Measurements from ENCODE around the gene TBC1D22B. TPM values are rescaled to one million over a fixed set of nuclear protein-coding genes. Genes with fewer than 3 reads are reported as not detected.
"Not testable (repeated sequence)": the region's sequence is repeated elsewhere in the genome, so short reads cannot be mapped to it uniquely, and the experiment has no call there.

TBC1D22B gene
- total RNA-seq, 1 donor from 2014 or later: 6.9 TPM

DNA sequence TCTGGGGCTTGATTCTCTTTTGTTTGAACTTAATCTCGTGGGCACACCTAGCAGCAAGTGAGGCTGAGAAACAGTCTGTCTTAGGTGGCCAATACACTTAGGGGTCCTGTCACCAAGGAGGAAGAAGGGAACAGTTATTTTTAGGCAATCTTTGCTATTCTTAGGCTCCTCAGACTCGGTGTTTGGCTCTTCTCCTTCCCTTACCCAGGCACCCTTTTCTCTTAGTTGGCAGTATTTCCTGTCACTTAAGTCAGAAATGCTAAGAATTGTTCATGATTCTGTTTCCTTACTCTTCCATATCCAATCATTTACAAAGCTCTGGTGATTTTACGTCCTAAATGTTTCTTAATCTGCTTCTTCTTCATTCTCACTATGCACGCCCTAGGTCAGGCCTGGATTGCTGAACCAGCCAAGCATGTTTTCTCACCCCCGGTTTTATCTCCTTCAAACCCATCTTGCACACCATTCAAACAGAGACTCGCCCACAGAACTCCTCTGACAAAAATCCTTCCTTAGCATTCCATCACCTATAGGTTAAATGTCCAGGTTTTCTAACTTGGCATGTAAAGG lies 45.6 kb downstream of the TBC1D22B start:
- no peak for DNase-seq (ENCODE audit: low read depth, low spot score)

DNA sequence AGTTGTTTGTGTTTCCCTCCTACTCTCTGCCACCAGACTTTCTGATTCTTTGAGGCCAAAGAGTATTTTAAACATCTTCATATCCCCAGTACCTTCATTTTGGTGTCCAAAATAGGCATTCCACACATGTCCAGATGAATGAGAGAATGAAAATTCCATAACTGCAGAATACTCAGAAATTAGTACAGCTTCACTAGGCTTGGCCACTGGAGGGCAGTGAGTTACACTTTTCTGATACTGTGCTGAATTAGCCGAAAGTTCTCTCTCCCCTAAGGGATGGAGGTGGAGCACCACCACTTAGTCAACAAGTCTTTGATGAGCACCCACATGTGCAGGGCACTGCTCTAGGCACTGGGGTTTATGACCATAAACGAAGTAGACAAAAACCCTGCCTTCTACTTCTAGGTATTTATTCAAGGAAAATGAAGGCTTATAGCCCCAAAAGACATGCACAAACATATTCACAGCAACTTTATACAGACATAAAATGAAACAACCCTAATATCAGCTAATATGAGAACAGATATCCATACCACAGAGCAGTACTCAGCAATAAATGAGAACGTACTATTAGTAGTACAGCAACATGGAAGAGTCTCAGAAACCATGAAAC lies 46.4 kb downstream of the TBC1D22B start:
- no peak for DNase-seq (ENCODE audit: low read depth, low spot score)

DNA sequence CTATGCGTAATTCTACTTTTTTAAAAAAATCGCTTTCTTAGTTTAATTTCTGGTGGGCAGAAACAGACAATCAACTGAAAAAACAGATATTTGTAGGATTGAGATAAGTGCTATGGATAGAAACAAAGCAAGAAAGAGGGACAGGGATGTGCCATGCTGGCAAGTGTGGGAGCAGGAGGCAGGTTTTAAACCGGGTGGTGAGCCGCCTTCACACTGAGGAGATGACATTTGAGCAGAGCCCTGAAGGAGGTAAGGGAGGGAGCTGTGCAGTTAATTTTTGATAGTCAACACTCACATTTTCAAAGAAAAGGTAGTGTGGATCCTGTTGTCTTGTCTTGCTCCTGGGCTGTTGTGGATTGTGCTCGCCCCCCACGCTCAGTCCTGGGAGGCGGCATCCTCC lies 47.2 kb downstream of the TBC1D22B start:
- DNase-seq (ENCODE audit: low read depth, low spot score): no peak

DNA sequence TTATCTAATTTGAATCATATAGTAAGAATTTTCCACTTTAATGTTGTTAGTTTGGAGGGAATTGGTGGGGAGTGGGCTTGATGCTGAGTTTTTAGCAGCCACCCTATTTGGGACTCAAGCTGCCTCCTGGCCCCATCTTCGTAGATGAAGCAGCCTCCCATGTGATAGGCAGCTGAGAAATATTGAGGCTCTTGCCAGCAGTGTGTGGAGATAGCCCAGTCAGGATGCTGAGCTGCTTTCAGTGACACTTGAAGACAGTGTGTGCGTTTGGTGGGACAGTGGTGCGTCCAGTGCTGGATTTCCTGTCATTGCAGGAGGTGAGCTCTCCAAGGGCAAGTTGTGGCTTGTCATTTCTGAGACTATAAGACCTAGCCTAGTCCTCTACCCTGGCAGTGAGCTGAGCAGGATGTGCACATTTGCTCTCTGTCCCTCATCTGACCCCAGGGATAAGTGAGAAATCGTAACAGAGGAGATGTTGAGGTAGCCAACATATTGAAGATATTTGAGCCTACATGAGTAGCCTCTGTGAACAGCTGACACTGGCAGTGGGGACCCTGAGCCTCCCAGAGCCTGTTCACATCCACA lies 48.4 kb downstream of the TBC1D22B start:
- no peak for DNase-seq (ENCODE audit: low read depth, low spot score)

DNA sequence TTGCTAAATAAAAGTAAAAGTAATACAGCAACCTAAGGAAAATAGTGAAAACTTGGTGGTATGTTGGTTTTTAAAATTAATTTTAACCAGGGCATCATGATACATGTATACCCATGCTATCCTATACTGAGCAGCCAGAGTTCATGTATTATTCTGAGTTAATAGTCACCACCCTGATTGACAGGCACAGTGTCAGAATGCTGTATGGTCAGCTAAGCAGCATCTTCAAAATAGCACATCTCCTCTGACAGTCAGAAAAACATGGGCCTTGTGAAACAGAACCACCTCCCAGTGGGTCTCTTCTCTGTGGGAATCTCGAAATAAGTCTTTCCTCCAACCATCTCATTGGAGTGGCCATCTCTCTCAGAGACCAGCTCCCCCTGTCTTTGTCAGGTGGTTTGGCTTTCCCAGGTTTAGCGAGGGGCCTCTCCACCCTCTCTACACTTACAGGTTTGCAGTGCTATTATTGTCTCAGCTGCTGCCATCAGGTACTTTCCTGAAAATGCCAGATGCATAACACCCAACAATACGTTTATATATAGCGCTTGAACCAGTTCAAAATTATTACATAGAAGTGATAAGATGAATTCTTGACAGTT lies 49.2 kb downstream of the TBC1D22B start:
- no peak for DNase-seq (ENCODE audit: low read depth, low spot score)

DNA sequence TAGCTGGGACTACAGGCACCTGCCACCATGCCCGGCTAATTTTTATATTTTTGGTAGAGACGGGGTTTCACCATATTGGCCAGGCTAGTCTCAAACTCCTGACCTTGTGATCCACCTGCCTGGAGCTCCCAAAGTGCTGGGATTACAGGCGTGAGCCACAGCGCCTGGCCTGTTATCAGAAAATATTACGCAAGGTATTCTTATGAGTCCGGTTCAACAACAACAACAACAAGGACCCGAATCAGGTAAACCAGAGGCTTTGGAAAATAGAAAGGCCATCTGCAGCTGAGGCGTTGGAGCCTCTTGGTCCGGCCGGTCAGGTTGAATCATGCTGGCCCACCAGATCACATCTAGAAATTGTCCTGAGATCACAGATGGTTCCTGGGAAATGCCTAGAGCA lies 49.9 kb downstream of the TBC1D22B start:
- not testable (repeated sequence) for DNase-seq (ENCODE audit: low read depth, low spot score)

DNA sequence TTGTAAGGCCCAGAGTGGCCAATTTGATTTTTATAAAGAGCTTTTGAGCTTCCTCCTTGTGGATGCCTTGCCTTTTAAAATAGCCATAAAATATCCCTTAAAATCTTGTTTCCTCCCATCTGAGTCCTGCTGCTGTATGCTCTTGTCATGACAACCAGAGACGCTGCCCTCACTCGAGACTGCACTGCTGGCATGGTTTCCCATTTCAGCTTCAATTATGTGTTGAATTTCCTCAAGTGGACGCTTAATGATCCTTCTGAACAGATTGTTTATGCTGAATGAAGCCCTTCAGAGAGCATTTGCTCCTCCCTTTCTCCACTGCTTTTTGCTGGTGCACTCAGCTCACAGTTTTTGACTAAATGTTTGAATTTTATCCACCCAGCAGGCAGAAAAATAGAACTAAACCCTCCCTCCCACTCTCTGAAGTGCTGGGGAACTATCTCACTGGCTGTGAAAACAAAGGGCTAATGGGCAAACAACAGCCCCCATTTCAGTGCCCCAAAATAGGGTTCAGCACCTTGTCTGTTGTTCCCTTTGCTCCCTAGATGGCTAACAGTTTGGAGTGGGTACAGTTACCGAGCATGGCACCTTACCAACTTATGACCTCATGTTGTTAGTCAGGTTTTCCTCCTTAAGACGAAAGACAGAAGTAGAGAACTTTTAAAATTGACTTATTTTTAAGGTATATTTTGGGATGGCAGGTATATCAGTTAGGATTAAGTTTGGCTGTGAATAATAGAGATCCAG lies 50.7 kb downstream of the TBC1D22B start:
- DNase-seq (ENCODE audit: low read depth, low spot score): no peak

DNA sequence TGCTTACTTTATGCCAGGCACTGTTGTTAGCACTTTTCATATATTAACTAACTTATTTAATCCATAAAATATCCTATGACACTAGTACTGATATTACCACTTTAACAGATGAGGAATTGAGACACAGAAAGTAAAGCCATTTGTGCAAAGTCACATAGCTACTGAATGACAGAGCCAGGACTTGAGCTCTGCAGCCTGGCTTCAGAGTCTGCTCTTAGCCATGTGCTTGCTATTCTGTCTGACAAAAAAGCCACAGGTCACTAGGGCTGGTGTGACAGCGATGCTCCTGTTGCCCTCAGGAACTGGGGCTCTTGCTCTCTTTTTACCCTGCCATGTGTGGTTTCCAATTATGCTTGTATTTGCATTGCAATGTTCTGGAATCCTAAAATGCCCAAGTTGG lies 51.5 kb downstream of the TBC1D22B start:
- DNase-seq (ENCODE audit: low read depth, low spot score): no peak

DNA sequence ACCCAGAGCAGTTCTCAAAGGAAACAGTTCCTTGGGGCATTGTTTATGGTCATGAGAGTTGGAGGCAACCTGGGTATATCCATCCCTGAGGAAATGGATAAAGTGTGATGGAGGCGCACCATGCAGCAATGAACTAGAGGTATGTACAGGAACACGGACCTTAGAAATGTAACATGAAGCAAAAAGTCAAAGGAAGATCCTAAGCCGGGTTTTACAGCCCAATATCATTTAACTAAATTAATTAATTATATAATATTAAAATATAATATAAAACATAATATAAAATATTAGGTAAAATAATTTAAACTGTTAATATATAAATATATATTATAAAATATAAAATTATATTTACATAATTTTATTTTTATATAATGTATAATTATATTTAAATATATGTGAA lies 52.1 kb downstream of the TBC1D22B start:
- no peak for DNase-seq (ENCODE audit: low read depth, low spot score)

DNA sequence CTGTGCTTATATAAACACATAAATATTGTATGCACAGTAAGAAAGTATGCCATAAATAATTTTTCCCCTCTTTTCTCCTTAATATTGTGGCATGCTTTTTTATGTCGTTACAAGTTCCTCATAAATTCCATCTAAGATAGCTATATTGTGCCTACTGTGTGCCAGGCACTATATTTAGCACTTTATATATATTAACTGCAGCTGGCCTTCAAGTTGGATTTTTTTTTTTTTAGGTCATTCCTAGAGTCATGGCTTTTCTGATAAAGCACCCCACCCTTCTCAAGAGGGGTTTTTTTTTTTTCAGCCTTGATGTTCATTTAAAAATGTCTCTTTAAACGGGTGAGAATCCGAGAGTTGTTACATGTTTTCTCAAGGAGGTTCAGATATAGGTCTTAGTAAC lies 53.4 kb downstream of the TBC1D22B start:
- no peak for DNase-seq (ENCODE audit: low read depth, low spot score)

DNA sequence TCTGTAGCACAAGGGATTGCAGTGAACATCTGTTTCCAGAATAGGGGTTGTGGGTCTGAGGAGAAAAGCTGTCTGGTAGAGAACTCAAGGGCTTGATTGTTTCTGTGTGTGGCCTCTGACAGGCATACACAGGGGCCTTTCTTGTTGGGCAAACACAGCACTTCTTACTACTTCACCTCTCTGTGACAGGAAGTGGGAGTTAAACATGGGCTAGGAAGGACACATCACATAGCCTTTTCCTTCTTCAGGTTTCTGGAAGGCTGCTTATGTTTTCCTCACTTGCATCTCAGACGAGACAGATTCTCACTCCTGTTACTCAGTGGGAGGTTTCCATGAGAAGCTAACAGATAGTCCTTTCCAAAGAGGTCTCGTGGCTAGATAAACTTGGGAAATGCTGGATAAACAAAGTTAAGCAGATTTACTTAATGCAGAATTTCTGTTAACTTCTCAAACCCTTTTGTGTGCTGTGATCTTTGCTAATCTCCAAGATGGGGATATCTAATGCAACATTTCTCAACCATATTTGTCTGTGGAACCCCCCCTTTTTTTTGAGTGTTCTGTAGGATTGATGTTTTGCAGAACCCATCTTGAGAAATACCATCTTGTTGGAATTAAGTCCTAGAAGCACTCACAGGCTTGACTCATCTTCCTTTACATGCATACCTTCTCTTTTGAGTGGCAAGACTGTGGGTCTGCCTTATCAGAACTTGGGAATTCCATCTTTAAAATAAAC lies 54.3 kb downstream of the TBC1D22B start:
- DNase-seq (ENCODE audit: low read depth, low spot score): no peak

DNA sequence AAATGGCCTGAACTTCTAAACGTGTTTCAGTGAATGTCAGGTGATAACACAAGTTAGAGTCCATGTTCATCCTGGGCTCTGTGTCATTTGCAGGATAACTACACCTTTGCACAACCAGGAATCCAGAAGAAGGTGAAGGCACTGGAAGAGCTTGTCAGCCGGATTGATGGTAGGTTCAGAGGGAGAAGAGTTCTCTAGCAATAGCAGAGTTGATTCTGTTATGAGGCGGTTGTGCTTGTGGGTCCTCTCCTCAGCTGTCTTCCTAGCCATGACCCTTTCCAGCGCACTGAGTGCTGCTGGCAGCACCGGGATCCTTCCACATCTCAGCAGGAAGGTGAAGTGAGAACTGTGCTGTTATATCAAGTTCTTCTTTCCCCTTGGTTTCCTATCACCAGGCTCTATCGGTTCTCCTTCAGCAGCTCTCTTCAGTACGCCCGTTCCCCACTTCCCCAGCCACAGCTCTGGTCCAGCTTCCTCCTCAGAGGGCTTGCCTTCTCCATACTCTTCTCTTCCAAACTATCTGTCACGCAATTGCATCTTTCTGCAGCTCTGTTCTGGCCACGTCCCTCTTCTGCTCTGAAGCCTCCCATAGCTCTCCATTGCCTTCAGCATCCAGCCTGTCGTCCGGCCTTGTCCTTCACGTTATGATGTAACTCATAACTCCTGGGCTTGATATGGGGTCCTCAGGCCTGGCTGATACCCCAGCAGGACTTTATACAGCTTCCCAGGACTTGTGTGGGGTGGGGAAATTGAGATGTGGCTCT lies 56.3 kb downstream of the TBC1D22B start:
- DNase-seq (ENCODE audit: low read depth, low spot score): no peak

DNA sequence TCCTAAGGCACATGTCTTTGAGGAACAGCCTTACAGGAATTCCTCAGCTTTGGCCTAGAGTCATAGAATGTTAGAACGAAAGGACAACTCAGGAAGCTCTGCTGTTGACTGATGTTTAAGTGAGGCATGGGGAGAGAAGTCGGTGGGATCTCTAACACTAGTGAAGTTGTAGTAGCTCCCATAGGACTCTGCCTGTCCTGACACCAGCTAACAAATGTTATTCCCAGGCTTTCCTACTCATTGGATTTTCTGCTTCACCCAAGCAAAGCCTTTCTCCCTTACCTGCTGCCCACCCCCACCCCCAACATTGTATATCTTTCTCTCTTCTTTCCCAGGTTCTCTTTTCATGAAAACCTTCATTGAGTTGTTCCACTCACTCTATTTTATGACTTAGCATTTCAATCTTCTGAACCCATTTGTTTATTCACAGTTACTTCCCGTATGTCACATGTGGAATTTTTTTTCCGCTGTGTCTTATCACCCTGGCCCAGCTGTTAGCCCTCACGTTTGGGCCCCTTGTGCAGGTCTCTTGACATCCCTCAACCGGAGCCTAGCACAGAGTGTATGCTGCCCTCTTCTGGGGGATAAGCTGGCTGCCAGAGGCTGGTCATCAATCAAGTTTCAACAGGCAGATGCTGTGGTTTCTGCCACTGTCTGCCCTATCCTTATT lies 57.0 kb downstream of the TBC1D22B start:
- peak; percentile 57 for DNase-seq (ENCODE audit: low read depth, low spot score)

DNA sequence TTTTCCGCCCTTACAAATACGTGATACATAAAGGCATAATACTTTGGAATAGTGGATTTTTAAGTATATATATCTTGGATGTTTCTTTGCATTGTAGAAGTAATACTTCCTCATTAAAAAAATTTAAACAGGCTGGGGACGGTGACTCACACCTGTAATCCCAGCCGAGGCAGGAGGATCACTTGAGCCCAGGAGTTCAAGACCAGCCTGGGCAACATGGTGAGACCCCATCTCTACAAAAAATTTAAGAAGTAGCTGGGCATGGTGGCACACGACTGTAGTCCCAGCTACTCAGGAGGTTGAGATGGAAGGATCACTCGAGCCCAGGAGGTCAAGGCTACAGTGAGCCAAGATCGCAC lies 57.6 kb downstream of the TBC1D22B start:
- DNase-seq (ENCODE audit: low read depth, low spot score): no peak

DNA sequence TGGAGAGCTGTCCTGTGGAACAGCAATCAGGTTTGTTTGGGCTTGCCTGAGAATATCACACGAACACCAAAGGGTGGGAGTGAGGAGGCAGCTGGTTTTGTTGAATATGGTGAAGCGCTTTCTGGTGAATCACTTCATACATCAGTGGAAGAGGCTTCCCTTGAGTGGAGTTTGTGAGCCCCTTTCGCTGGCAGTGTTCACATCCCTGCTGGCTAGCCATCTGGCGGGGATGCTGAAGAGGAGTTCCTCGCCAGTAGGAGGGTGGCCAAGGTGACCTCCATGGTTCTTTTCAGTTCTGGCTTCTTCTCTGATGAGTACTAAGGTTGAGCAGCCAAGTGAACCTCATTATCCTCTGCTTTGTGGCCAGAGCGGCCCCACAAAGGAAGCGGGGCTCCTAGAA lies 58.5 kb downstream of the TBC1D22B start:
- no peak for DNase-seq (ENCODE audit: low read depth, low spot score)

DNA sequence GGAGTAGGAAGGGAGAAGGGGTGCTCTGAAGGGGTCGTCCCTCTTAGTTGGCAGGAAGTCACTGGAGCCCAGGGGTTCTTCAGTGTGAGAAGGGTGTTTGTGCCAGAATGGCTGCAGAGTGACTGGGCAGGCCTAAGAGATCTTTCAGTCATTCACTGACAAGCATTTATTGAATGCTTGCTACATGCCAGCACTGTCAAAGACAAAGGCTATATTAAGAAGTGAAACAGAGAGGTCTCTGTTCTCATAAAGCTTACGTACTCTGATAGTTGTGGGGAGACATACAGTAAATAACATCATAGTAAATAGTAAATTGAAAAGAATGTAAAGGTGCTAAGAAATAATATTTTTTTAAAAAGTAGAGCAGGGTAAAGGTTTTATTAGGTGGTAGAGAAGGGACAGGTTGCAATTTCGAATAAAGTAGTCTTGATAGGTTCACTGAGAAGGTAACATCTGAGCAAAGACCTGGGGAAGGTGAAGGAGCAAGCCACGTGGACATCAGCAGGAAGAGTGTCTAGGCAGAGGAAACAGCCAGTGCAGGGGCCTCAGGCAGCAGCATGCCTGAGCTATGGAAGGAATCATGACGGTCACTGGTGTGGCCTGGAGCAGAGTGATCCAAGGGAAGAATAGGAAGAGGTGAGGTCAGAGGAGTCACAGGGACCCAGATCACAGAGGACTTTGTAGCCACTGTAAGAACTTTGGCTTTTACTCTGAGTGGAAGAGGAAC lies 59.9 kb downstream of the TBC1D22B start:
- DNase-seq (ENCODE audit: low read depth, low spot score): no peak

DNA sequence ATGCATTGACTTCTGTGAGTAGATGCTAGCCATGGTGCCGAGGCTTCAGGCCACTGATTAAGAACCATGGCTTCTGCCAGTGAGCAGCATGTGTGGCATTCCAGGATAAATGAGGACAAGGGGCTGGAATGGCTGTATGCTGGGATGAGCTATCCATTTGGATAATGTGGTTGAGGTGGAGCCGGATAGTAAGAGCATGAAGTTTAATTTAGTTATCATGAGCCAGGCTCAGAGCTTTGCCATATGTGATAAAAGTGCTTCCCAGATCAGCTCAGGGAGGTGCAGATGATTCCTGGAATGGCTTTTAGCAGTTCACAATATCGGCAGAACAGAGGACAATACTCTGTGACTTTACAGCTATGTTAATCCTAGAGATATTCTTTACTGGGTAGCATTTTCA lies 61.6 kb downstream of the TBC1D22B start:
- DNase-seq (ENCODE audit: low read depth, low spot score): no peak

DNA sequence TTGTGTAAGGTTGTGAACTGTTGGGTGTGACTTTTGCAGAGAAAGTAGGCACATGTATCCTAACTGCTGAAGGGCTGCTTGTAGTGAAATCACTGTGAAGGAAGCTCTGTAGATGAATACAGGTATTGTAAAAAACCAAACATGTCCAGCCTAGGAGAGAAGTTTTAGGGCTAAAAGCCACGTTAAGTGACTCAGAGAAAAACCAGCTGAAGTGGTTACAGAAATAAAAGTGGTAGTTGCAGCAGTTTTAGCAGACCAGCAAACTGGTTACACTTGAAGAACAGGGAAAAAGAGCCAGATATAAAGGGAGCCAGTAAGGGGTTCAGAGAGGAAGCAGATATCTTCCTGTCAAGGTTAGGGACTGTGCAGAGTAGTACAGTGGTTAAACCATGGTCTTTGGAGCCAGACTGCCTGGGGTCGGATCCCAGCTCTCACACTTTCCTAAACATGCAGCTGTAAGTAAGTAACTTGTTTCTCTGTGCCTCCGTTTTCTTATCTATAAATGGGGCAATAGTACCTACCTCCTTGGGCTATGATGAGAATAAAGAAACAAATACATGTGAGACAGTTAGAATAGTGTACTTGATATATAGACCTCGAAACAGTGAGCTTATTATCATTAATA lies 62.4 kb downstream of the TBC1D22B start:
- no peak for DNase-seq (ENCODE audit: low read depth, low spot score)

DNA sequence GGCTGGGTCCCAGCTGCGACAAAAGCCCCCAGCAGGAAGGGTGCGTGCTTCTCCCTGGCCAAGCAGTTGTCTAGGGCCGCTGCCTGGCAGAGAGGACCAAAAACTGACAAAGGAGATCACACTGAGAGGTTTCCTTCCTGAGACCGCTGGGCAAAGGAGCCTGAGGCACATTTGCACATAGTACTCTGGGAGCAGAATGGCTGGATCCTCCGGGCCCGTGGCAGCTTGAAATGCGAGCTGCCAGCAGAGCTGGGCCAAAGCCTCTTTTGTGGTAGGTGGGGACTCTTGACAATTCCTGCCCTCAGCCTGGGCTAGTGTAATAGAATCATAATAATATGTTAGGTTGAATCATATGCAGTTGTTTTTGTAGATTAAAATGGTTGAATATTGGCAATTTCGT lies 63.1 kb downstream of the TBC1D22B start:
- DNase-seq (ENCODE audit: low read depth, low spot score): no peak

Data from pulmonary artery endothelial cell (primary cell).